HUES64 (cell line): ENCODE results near the gene PODXL2.

Experiments
- H3K27ac ChIP-seq: 2 replicates; pipeline ENCODE4 v1.7.0; 2013; ENCODE audit warnings: low read depth, low read length, inconsistent platforms
- H3K27me3 ChIP-seq: 2 replicates; pipeline ENCODE4 v1.6.1; 2013; ENCODE audit warnings: mild to moderate bottlenecking, low read length; ENCODE audit not compliant: insufficient read depth
- H3K36me3 ChIP-seq: 2 replicates; pipeline ENCODE4 v1.6.1; 2013; ENCODE audit warnings: mild to moderate bottlenecking, low read length; ENCODE audit not compliant: insufficient read depth
- H3K4me1 ChIP-seq: 2 replicates; pipeline ENCODE4 v1.6.1; 2013; ENCODE audit warnings: mild to moderate bottlenecking, low read length, moderate library complexity; ENCODE audit not compliant: insufficient read depth
- H3K4me3 ChIP-seq: 2 replicates; pipeline ENCODE4 v1.5.1; 2013; ENCODE audit warnings: mild to moderate bottlenecking, low read length, moderate library complexity
- H3K9ac ChIP-seq: 2 replicates; pipeline ENCODE4 v1.6.1; 2013; ENCODE audit warnings: mild to moderate bottlenecking, low read depth, low read length
- H3K9me3 ChIP-seq: 2 replicates; pipeline ENCODE4 v1.6.1; 2013; ENCODE audit warnings: low read depth, low read length; ENCODE audit not compliant: insufficient read depth
- WGBS: fragments of 150-250, 120-280 bp; methylation state at CpG from one replicate; pipeline ENCODE4 v1.1.7; 2013; ENCODE audit warnings: missing lambda C conversion rate; 5-methylcytosine and 5-hydroxymethylcytosine counted together

PODXL2 gene

DNA sequence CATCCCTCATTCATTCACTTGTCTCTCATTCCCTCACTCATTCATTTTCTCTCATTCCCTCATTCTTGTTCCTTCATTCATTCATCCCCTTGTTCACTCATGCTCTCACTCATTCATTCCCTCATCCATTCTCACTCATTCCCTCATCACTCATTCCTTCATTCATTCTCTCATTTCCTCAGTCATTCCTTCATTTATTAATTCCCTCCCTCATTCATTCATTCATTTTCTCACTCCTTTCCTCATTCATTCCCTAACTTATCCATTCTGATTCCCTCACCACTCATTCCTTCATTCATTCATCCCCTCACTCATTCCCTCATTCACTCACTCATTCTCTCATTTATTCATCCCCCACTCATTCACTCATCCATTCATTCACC, 57.5 kb downstream of the PODXL2 start:
- Histone ChIP-seq H3K4me3 (no peak overlapping the region), H3K27ac (no peak overlapping the region), H3K9me3 (no peaks in the 10 kb centered on the region), H3K36me3 (no peaks in the 10 kb centered on the region), H3K9ac (no peak overlapping the region), H3K27me3 (no peaks in the 10 kb centered on the region), H3K4me1 (peaks cover 14% of the 10 kb centered on the region)

GRCh38 chr3:127687228-127687737, 58.3 kb downstream of the PODXL2 start:
- Histone ChIP-seq H3K9ac (no peak overlapping the region), H3K36me3 (no peaks in the 10 kb centered on the region), H3K4me3 (no peak overlapping the region), H3K27ac (no peak overlapping the region), H3K27me3 (no peaks in the 10 kb centered on the region), H3K9me3 (no peaks in the 10 kb centered on the region), H3K4me1 (peaks cover 14% of the 10 kb centered on the region)
- WGBS: 92% methylated on average over 2 of the region's 2 CpGs

DNA sequence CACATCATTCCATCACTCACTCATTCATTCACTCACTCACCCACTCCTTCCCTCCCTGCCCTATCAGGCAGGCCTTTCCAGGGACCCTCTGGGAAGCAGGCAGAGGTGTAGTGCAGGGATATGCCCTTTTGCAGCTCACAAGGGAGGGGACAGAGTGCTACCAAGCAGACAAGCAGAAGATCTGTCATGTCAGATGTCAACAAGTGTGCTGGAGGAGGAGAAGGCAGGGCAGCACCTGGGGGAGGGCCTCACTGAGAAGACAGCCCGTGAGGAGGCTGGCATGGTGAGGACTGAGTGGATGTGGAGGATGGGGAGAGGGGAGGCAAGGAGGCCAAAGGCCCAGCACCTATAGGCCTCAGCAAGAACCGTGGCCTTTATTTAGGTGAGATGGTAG, 59.0 kb downstream of the PODXL2 start:
- Histone ChIP-seq H3K36me3 (no peaks in the 10 kb centered on the region), H3K27me3 (no peaks in the 10 kb centered on the region), H3K4me1 (peaks cover 11% of the 10 kb centered on the region; the same call in 1 of the 2 replicates), H3K27ac (no peak overlapping the region), H3K4me3 (no peak overlapping the region), H3K9me3 (no peaks in the 10 kb centered on the region), H3K9ac (no peak overlapping the region)
- 80% methylated on average over 2 of the region's 2 CpGs for WGBS

DNA sequence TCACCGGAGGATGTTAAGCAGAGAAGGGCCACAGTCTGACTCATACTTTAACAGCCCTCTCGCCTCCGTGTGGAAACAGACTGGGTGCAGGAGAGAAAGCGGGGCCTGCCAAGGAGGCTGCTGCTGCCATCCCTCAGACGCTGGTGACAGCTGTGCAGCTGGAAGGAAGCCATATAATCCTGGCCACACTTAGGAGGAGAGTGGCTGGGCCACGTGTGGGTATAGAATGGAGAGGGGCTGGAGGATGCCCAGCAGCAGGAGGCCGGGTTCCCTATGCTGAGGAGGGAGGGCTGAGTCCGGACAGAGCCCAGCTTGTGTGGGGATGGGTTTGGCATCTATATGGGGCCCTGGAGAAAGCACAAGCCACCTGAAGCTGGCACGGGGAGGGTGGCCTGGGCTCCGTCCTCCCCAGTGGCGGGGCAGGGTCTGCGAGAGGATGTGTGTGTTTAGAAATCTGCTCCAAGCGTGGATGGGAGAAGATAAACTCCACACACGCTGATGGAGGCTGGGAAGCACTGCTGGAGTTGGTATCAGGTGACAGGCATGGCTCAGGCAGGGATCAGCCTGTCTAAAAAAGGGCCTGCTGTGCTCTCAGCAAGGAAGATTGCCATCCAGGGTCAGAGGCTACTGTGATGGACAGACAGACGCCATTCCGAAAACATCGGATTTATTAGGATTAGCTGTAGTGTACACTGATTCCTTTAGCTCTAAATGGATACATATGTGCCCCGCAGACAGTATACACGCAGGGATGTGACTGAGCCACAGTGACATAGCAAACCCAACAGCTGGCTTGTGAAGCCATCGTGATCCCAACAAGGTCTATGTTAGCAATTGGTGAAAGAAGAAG, 59.7 kb downstream of the PODXL2 start:
- Histone ChIP-seq H3K27me3 (no peaks in the 10 kb centered on the region), H3K9me3 (no peaks in the 10 kb centered on the region), H3K4me3 (no peak overlapping the region), H3K36me3 (no peaks in the 10 kb centered on the region), H3K4me1 (peaks cover 11% of the 10 kb centered on the region; the same call in 1 of the 2 replicates), H3K27ac (no peak overlapping the region), H3K9ac (no peak overlapping the region)
- 75% methylated on average over 20 of the region's 20 CpGs for WGBS

GRCh38 chr3:127689266-127689860, 60.4 kb downstream of the PODXL2 start:
- Histone ChIP-seq H3K9ac (no peak overlapping the region), H3K27me3 (no peaks in the 10 kb centered on the region), H3K4me3 (no peak overlapping the region), H3K27ac (no peak overlapping the region), H3K4me1 (peaks cover 11% of the 10 kb centered on the region; the same call in 1 of the 2 replicates), H3K9me3 (no peaks in the 10 kb centered on the region), H3K36me3 (no peaks in the 10 kb centered on the region)
- 88% methylated on average over 19 of the region's 19 CpGs for WGBS

DNA sequence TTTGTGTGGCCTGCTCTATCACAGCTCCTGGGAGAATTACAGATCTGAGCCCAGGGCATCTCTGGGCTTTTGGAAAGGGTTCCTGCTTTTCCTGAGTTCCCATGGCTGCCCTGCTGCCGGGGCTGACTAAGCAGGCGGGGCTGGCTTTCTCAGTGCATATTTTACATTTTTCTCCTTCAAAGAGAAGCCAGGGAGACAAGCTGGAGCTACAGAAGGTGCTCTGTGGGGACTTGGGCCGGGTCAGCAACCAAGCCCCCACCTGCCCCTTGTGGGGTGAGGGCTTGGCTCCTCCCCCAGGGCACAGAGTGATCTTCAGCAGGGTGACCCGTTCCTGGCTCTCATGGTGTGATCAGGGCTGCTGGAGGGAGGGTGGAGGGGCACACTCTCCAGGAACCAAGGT, 61.1 kb downstream of the PODXL2 start:
- H3K9me3 ChIP-seq: no peaks in the 10 kb centered on the region
- H3K27ac ChIP-seq: peak overlapping the region; percentile 36; the same call in 1 of the 2 replicates
- no peaks in the 10 kb centered on the region for H3K36me3 ChIP-seq
- 49% methylated on average over 4 of the region's 4 CpGs for WGBS
- H3K4me1 ChIP-seq: peaks cover 11% of the 10 kb centered on the region; the same call in 1 of the 2 replicates
- no peaks in the 10 kb centered on the region for H3K27me3 ChIP-seq
- no peak overlapping the region for H3K4me3 ChIP-seq
- H3K9ac ChIP-seq: peak overlapping the region; percentile 11; the same call in 1 of the 2 replicates

GRCh38 chr3:127690823-127691452, 62.0 kb downstream of the PODXL2 start:
- no peak overlapping the region for H3K4me3 ChIP-seq
- H3K9ac ChIP-seq: no peak overlapping the region
- H3K36me3 ChIP-seq: no peaks in the 10 kb centered on the region
- 82% methylated on average over 4 of the region's 4 CpGs for WGBS
- H3K27me3 ChIP-seq: no peaks in the 10 kb centered on the region
- no peaks in the 10 kb centered on the region for H3K9me3 ChIP-seq
- no peak overlapping the region; the same call in 1 of the 2 replicates for H3K27ac ChIP-seq
- H3K4me1 ChIP-seq: peaks cover 11% of the 10 kb centered on the region; the same call in 1 of the 2 replicates

GRCh38 chr3:127691489-127691888, 62.5 kb downstream of the PODXL2 start:
- no peaks in the 10 kb centered on the region for H3K9me3 ChIP-seq
- H3K9ac ChIP-seq: no peak overlapping the region
- H3K36me3 ChIP-seq: no peaks in the 10 kb centered on the region
- peaks cover 11% of the 10 kb centered on the region; the same call in 1 of the 2 replicates for H3K4me1 ChIP-seq
- H3K27me3 ChIP-seq: no peaks in the 10 kb centered on the region
- no peak overlapping the region for H3K4me3 ChIP-seq
- 90% methylated on average over 8 of the region's 8 CpGs for WGBS
- H3K27ac ChIP-seq: no peak overlapping the region

DNA sequence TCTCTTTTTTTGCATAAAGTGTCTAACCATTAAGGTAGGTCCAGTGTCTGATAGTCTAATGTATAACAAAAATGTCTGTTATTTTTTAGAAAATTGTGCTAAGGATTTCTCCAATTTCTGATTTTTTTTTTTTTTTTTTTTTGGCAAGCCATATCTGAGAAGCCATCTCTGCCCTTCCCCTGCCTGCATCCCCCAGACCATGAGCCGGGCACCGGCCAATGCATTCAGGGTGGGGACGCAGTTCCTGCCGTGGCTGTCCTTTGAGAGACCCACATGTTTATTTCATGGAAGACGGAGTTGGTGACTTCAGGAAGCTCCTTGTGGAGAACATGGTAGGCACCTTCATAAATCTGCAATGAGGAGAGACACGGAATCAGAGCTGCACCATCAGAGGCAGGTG, 63.0 kb downstream of the PODXL2 start:
- H3K4me1 ChIP-seq: peaks cover 11% of the 10 kb centered on the region; the same call in 1 of the 2 replicates

DNA sequence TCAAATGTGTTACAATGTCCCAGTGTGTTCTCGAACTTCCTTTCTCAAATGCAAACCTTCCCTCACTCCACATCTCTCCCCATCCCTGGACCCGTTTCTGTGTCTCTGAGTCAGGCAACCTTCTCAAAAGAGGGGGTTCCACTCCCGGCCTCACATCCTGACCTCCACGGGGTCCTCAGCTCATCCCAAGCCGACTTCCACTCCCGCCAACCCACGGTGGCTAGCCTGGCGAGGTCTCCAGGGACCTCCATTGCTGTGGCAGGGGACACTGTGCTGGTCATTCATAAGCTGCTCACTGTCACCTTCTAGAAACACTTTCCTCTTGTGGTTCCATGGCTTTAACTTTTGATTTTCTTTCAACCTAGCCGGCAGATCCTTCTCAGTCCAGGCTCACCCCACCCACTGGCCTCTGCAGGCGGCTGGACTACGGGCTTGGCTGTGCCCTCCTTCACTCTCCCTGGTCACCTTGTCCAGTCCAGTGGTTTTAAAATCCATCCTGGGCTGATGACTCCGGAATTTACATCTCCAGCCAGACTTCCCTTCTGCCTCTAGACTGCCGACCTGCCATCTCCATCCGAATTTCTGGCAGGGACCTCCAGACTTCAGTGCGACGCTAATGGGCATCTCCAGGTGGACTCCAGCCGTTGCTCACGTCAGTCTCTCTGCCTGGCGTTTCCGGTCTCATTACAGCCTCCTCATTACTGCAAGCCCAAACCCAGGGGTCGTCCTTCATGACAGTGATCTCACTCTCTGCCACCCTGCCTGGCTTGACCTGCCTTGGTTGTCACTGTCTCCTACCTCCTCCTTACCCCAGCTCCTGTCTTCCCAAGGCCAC, 63.7 kb downstream of the PODXL2 start:
- no peak overlapping the region for H3K4me3 ChIP-seq
- H3K27ac ChIP-seq: no peak overlapping the region
- no peaks in the 10 kb centered on the region for H3K27me3 ChIP-seq
- no peaks in the 10 kb centered on the region for H3K36me3 ChIP-seq
- no peaks in the 10 kb centered on the region for H3K9me3 ChIP-seq
- peaks cover 11% of the 10 kb centered on the region; the same call in 1 of the 2 replicates for H3K4me1 ChIP-seq
- no peak overlapping the region for H3K9ac ChIP-seq
- WGBS: 89% methylated on average over 21 of the region's 21 CpGs

More for the DNA sequence above, 63.0 kb downstream of the PODXL2 start:
- H3K9ac ChIP-seq: no peak overlapping the region
- H3K27ac ChIP-seq: no peak overlapping the region
- no peaks in the 10 kb centered on the region for H3K27me3 ChIP-seq
- H3K4me3 ChIP-seq: no peak overlapping the region
- no peaks in the 10 kb centered on the region for H3K36me3 ChIP-seq
- no peaks in the 10 kb centered on the region for H3K9me3 ChIP-seq
- 96% methylated on average over 6 of the region's 6 CpGs for WGBS
